ENCODE measurements around the gene ESF1.

Gene ESF1

DNA sequence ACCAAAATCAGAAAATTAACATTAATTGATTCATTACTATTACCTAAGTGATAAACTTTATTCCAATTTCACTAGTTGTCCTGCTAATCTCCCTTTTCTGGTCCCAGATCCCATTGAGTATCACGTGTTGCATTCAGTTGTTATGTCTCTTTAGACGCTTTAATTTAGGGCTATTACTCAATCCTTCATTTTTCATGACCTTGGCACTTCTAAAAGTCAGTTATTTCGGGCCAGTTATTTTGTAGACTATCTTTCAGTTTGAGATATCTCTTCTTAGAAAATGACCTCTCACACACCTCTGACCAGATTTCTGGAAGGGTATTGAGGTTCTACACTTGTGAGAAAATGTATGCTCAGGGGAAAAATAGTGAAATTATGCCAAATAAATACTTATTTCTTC lies 112.0 kb downstream of the ESF1 start:
- DNase-seq = no peak

DNA sequence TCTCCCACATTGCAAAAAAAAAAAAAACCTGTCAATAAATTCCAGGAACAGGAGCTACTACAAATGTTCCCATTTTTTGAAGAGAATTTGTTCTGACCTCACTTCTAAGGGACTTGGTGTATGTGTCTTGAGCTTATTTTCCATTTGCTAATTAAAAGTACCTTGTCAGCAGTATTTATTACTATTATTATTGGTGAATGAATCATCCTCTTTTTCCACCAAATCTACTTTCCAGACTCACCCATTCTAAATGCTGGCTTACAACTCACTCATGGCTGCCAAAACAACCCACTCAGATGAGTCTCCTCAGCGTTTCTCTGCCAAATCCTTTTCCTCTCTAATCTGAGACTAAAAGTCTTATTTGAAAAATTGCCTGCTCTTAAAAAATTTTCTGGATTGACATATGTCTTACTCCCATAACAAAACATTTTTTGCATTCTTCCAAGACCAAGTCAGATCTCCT lies 112.8 kb downstream of the ESF1 start:
- DNase-seq = no peak

- no peak for DNase-seq
Measured at GRCh38 chr20:13671512-13671911, 113.2 kb downstream of the ESF1 start.

DNA sequence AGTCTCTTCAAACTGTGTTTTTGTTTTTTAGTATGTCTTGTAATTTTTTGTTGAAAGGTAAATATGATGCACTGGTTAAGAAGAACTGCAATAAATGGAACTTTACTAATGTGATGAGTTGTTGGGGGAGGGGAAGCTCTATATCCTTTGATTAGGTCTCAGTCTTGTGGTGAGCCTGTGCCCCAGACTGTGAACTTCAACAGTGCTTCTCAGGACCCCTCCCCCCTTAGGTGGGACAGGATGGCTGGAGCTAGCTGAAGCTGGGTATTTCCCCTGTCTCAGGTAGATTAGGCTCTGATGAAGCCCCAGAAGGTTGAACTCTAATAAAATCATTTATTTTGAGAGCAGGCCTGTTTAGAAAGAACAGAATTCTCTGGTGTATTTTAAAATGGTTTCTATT lies 114.6 kb downstream of the ESF1 start:
- DNase-seq = no peak

- no peak for DNase-seq
Measured at GRCh38 chr20:13665709-13666395, 118.9 kb downstream of the ESF1 start.

Data from CD4-positive, alpha-beta T cell treated with Interleukin-6 for 4 hours (primary cell).